ENCODE data around the gene TCHP.

TCHP gene

DNA sequence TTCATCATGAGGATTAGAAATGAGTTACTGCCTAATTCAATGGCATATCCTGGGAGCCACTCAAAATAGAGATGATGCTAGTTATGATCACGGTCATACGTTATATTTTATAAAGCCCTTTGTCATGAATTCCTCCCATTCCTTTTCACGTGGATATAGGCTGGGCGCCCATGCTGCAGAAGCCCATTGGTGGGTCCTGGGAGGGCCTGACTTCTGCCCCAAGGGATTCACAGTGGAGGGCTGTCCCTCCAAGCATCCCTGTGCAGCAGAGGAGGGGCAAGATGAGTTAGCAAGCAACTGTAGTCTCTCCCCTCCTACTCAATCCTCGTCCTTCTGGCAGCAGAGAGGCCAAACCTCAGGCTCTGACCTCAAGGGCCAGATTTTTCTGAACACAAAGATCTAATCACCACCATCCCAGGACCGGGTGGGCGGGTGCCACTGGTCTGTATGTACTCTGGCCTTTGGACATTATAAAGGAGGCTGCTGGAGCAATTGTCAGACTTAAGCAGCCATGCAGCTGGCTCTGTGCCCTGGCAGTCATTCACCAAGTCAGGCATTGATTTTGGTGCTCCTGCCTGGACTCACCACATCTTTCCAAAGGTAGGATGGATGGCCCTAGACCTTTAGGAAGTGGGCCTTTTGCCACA lies 28.3 kb upstream of the TCHP start:
- ATAC-seq, result no peak; the same call in 2 of the 3 replicates
- TF ChIP-seq CSDC2 (CRISPR knock-in tag; IDR thresholded peaks at IDR 0.05), result no peak
- TF ChIP-seq GLIS3 (CRISPR knock-in tag; IDR thresholded peaks at IDR 0.05), result no peak
- no peak for TF ChIP-seq ZC3H10 (CRISPR knock-in tag; IDR thresholded peaks at IDR 0.05)
- no peak for TF ChIP-seq ZFP3 (CRISPR knock-in tag; IDR thresholded peaks at IDR 0.05)
- no peak for TF ChIP-seq BACH2 (CRISPR knock-in tag; IDR thresholded peaks at IDR 0.05; ENCODE audit: borderline replicate concordance)
- TF ChIP-seq ISL1 (CRISPR knock-in tag; IDR thresholded peaks at IDR 0.05), result no peak

DNA sequence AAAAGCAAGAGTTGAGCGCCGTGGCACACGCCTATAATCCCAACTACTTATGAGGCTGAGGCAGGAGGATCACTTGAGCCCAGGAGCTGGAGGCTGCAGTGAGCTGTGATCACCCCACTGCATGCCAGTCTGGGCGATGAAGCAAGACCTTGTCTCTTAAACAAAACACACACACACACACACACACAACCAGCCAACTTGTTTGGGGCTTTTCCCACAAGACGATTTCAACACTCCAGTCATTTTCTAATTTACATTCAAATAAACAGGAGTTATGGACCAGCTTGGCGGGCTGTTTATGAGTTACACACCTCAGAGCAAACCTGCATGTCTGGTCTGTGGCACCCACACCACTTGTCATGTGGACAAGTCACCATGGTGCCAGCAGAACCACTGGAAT lies 26.4 kb upstream of the TCHP start:
- TF ChIP-seq, protein P1, sequence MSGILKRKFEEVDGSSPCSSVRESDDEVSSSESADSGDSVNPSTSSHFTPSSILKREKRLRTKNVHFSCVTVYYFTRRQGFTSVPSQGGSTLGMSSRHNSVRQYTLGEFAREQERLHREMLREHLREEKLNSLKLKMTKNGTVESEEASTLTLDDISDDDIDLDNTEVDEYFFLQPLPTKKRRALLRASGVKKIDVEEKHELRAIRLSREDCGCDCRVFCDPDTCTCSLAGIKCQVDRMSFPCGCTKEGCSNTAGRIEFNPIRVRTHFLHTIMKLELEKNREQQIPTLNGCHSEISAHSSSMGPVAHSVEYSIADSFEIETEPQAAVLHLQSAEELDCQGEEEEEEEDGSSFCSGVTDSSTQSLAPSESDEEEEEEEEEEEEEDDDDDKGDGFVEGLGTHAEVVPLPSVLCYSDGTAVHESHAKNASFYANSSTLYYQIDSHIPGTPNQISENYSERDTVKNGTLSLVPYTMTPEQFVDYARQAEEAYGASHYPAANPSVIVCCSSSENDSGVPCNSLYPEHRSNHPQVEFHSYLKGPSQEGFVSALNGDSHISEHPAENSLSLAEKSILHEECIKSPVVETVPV (CRISPR knock-in tag; IDR thresholded peaks at IDR 0.05), result no peak
- TF ChIP-seq ZNF70 (CRISPR knock-in tag; IDR thresholded peaks at IDR 0.05), result no peak
- TF ChIP-seq ZNF565 (CRISPR knock-in tag; conservative IDR thresholded peaks at IDR 0.05; ENCODE audit: low read depth), result no peak
- TF ChIP-seq, protein P2, sequence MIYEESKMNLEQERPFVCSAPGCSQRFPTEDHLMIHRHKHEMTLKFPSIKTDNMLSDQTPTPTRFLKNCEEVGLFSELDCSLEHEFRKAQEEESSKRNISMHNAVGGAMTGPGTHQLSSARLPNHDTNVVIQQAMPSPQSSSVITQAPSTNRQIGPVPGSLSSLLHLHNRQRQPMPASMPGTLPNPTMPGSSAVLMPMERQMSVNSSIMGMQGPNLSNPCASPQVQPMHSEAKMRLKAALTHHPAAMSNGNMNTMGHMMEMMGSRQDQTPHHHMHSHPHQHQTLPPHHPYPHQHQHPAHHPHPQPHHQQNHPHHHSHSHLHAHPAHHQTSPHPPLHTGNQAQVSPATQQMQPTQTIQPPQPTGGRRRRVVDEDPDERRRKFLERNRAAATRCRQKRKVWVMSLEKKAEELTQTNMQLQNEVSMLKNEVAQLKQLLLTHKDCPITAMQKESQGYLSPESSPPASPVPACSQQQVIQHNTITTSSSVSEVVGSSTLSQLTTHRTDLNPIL (CRISPR knock-in tag; IDR thresholded peaks at IDR 0.05; ENCODE audit: low read depth), result no peak
- TF ChIP-seq ISL1 (CRISPR knock-in tag; IDR thresholded peaks at IDR 0.05), result no peak
- ATAC-seq, result no peak

DNA sequence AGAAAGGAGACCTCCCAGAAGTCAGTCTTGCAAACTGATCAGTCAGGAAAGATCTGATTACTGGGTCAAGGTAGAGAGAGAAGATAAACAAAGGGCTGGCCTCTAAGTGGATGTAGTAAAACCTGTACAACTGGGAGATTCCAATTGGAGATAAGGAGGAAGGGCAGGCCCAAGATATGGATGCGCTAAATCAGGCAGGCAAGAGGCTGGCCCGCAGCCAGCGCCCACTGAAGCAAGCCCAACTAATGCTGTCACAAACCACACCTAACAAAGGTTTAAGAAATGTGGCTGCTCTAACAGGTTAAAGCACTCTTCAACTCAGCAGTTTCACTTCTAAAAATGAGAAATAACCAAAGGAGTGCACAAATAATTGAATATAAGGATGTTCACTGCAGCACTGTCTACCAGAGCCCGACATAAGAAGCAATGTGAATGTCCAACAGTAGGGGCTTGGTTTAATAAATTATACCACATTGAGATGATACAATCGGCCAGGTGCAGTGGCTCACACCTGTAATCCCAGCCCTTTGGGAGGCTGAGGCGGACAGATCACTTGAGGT lies 24.4 kb upstream of the TCHP start:
- ATAC-seq, result no peak
- TF ChIP-seq ZFP30 (CRISPR knock-in tag; IDR thresholded peaks at IDR 0.05) (no peak), ARNTL (CRISPR knock-in tag; IDR thresholded peaks at IDR 0.05; ENCODE audit: borderline replicate concordance, low read depth) (no peak), ZC3H10 (CRISPR knock-in tag; IDR thresholded peaks at IDR 0.05) (no peak), PPARA (CRISPR knock-in tag; IDR thresholded peaks at IDR 0.05; ENCODE audit: borderline replicate concordance) (no peak), CSDC2 (CRISPR knock-in tag; IDR thresholded peaks at IDR 0.05) (no peak), RARB (CRISPR knock-in tag; IDR thresholded peaks at IDR 0.05) (no peak), ESRRG (CRISPR knock-in tag; IDR thresholded peaks at IDR 0.05) (no peak), ZFP3 (CRISPR knock-in tag; IDR thresholded peaks at IDR 0.05) (no peak), OSR1 (CRISPR knock-in tag; IDR thresholded peaks at IDR 0.05) (no peak)
- TF ChIP-seq, protein P3, sequence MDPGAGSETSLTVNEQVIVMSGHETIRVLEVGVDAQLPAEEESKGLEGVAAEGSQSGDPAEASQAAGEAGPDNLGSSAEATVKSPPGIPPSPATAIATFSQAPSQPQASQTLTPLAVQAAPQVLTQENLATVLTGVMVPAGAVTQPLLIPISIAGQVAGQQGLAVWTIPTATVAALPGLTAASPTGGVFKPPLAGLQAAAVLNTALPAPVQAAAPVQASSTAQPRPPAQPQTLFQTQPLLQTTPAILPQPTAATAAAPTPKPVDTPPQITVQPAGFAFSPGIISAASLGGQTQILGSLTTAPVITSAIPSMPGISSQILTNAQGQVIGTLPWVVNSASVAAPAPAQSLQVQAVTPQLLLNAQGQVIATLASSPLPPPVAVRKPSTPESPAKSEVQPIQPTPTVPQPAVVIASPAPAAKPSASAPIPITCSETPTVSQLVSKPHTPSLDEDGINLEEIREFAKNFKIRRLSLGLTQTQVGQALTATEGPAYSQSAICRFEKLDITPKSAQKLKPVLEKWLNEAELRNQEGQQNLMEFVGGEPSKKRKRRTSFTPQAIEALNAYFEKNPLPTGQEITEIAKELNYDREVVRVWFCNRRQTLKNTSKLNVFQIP (CRISPR knock-in tag; IDR thresholded peaks at IDR 0.05; ENCODE audit: borderline replicate concordance, low read depth), result no peak
- TF ChIP-seq, protein P4, sequence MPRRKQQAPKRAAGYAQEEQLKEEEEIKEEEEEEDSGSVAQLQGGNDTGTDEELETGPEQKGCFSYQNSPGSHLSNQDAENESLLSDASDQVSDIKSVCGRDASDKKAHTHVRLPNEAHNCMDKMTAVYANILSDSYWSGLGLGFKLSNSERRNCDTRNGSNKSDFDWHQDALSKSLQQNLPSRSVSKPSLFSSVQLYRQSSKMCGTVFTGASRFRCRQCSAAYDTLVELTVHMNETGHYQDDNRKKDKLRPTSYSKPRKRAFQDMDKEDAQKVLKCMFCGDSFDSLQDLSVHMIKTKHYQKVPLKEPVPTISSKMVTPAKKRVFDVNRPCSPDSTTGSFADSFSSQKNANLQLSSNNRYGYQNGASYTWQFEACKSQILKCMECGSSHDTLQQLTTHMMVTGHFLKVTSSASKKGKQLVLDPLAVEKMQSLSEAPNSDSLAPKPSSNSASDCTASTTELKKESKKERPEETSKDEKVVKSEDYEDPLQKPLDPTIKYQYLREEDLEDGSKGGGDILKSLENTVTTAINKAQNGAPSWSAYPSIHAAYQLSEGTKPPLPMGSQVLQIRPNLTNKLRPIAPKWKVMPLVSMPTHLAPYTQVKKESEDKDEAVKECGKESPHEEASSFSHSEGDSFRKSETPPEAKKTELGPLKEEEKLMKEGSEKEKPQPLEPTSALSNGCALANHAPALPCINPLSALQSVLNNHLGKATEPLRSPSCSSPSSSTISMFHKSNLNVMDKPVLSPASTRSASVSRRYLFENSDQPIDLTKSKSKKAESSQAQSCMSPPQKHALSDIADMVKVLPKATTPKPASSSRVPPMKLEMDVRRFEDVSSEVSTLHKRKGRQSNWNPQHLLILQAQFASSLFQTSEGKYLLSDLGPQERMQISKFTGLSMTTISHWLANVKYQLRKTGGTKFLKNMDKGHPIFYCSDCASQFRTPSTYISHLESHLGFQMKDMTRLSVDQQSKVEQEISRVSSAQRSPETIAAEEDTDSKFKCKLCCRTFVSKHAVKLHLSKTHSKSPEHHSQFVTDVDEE (CRISPR knock-in tag; IDR thresholded peaks at IDR 0.05), result no peak

DNA sequence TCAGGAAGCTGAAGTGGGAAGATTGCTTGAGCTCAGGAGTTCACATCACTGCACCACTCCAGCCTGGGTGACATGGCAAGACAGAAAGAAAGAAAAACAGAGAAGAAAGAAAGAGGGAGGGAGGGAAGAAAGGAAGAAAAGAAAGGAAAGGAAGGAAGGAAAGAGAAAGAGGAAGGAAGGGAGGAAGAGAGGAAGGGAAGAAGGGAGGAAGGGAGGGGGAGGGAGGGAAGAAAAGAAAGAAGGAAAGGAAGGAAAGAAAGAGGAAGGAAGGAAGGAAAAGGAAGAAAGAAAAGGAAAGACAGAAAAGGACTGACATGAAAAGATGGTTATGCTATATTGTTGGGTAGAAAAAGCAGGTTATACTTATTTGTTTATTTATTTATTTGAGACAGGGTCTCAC lies 23.7 kb upstream of the TCHP start:
- ATAC-seq, result no peak
- TF ChIP-seq RARB (CRISPR knock-in tag; IDR thresholded peaks at IDR 0.05), result no peak
- no peak for TF ChIP-seq ZNF565 (CRISPR knock-in tag; conservative IDR thresholded peaks at IDR 0.05; ENCODE audit: low read depth)
- TF ChIP-seq PPARA (CRISPR knock-in tag; IDR thresholded peaks at IDR 0.05; ENCODE audit: borderline replicate concordance), result no peak
- TF ChIP-seq BACH2 (CRISPR knock-in tag; IDR thresholded peaks at IDR 0.05; ENCODE audit: borderline replicate concordance), result no peak
- TF ChIP-seq ZFP30 (CRISPR knock-in tag; IDR thresholded peaks at IDR 0.05), result no peak

Data from SK-N-SH treated with all-trans-retinoic acid at 6 μM for 48 hours (cell line).